Heart right ventricle (tissue), 16 donors: ENCODE data around the gene NUP98. TPM values are rescaled to one million over a fixed set of nuclear protein-coding genes. Genes with fewer than 3 reads are reported as not detected.
A peak's percentile ranks its signal among the peaks of the same experiment; 100 is the strongest.

Experiments
- ATAC-seq, 8 donors: fragments of 200-7000 bp; cut with Tn5 transposase; one replicate each; pipeline ENCODE4 v1.9.1; 2020; ENCODE audit warnings: mild to moderate bottlenecking in 8 of 8, moderate library complexity in 8 of 8, moderate number of reproducible peaks in 1 of 8
- DNase-seq, 2 donors: peaks; one replicate each; pipeline ENCODE4 v3.0.0-alpha.2; 2020
- H3K27ac ChIP-seq, 10 donors: fragments of 200-600 bp; sonication (generic) in 2 of 10; one replicate each; pipeline versions ENCODE4 v1.5.0 to v1.8.0; 2020 to 2022; ENCODE audit warnings: mild to moderate bottlenecking in 3 of 10
- H3K27me3 ChIP-seq, 7 donors: fragments of 200-600 bp; one replicate each; pipeline ENCODE4 v1.8.0; 2021 to 2022; ENCODE audit warnings: mild to moderate bottlenecking in 2 of 7
- H3K36me3 ChIP-seq, 9 donors: fragments of 200-600 bp; sonication (generic) in 1 of 9; one replicate each; pipeline versions ENCODE4 v1.5.0 to v1.8.0; 2020 to 2022; ENCODE audit warnings: mild to moderate bottlenecking in 2 of 9
- H3K4me1 ChIP-seq, 9 donors: fragments of 200-600 bp; sonication (generic) in 1 of 9; one replicate each; pipeline versions ENCODE4 v1.5.0 to v1.8.0; 2020 to 2022; ENCODE audit warnings: mild to moderate bottlenecking in 4 of 9
- H3K4me3 ChIP-seq, 10 donors: fragments of 200-600 bp; sonication (generic) in 2 of 10; one replicate each; pipeline versions ENCODE4 v1.5.0 to v1.8.0; 2020 to 2022; ENCODE audit warnings: mild to moderate bottlenecking in 7 of 10, moderate library complexity in 2 of 10
- H3K9me3 ChIP-seq, 11 donors: fragments of 200-600 bp in 10 of 11; sonication (generic) in 2 of 11; one replicate each; pipeline versions ENCODE4 v1.5.0 to v1.8.0; 2013 to 2022; ENCODE audit warnings: mild to moderate bottlenecking in 2 of 11, control low read depth in 1 of 11, moderate library complexity in 1 of 11
- CTCF ChIP-seq, 9 donors: fragments of 200-600 bp; sonication (generic) in 2 of 9; IDR thresholded peaks; one replicate each; pipeline versions ENCODE4 v1.5.0 to v1.8.0; 2021 to 2022; ENCODE audit warnings: antibody characterized with exemption in 9 of 9, mild to moderate bottlenecking in 5 of 9, moderate library complexity in 1 of 9
- WGBS, 2 donors: extraction: QIAGEN DNeasy Blood & Tissue Kit; methylation state at CpG; one replicate each; pipeline ENCODE4 v1.1.7; 2013; ENCODE audit warnings: inconsistent platforms in 1 of 2; 5-methylcytosine and 5-hydroxymethylcytosine counted together
- intact Hi-C, 10 donors: fragments of 100-400 bp; cut with DNase I; formaldehyde crosslinking; loops; one replicate each; pipeline versions ENCODE4 v1.11.1 to v1.14.2; 2022
- polyA plus RNA-seq, 2 donors: library from polyadenylated mRNA; stranded (reverse); fragments of 200-250 nt; gene quantifications; one replicate each; pipeline ENCODE4 v1.2.3, GENCODE V29; 2013
- total RNA-seq, 10 donors: library from RNA; stranded (reverse); fragmentation: NEBNext Ultra II Directional in 3 of 10; extraction: Animal tissue kit (Norgen Biotek cat#: 25700) in 3 of 10; gene quantifications; one replicate each; pipeline versions ENCODE4 v1.2.1 to v1.2.4, GENCODE V29; 2021 to 2023
- donor health status: Arrhythmogenic right ventricular cardiomyopathy.
- donor health status: ischemic (EF 13 %, LVEDD 7.1; RV severe dilation, severe dysfunction).
- donor health status: healthy with polysubstance abuse.
- donor health status: DM: no; HTN: yes; CAD: no.
- donor health status: DM: no; HTN: no; CAD: no.
- donor health status: ischemic (EF 25% LVEDD 6.9; RV normal size, moderate dysfunction).
- donor health status: ischemic (EF 25% LVEDD 5.7; RV mildly dilated, moderate dysfunction).
- donor health status: healthy.
- donor health status: DM: yes; HTN: yes; CAD: no.
- donor health status: Ischemic cardiomyopathy.
- donor health status: ischemic (EF 35%, LVEDD 5.7; RV mildly dilated, moderate dysfunction).
- donor health status: nonischemic (EF 11% LVEDD 7.7; RV severe dilation, severe dysfunction).
- donor health status: DM: yes; HTN: yes; CAD: no.
- donor health status: PGD.
- donor health status: ischemic (EF 29% LVEDD 5.4; RV normal size, mild dysfunction).
- donor health status: nonischemic (EF 23%, LVEDD 6.1; RV moderate dilation, normal function).

NUP98 gene
- total and polyA plus RNA-seq, 12 donors: 11.1 to 65.5 (median 46.0) TPM

DNA sequence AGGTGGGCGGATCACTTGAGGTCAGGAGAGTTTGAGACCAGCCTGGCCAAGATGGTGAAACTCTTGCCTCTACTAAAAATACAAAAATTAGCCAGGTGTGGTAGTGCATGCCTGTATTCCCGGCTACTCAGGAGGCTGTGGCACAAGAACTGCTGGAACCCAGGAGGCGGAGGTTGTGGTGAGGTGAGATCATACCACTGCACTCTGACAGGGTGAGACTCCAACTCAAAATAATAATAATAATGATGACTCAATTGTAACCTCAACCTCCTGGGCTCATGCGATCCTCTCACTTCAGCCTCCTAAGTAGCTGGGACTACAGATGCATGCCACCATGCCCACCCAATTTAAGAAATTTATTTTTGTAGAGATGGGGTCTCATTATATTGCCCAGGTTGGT lies 110.6 kb downstream of the NUP98 start:
- Histone ChIP-seq H3K36me3 (peaks cover 0 to 100% (median 59%) of the 10 kb centered on the region in 9 donors), H3K9me3 (no peaks in the 10 kb centered on the region), H3K4me1 (peaks cover 0 to 17% (median 10%) of the 10 kb centered on the region in 9 donors), H3K4me3 (no peak overlapping the region), H3K27me3 (no peaks in the 10 kb centered on the region), H3K27ac (no peak overlapping the region)
- ATAC-seq (no peak), DNase-seq (no peak)
- TF ChIP-seq CTCF (IDR thresholded peaks at IDR 0.05): no peak
- intact Hi-C loops: no loop called here
- WGBS, 2 donors: 75 to 99% methylated on average over 4 of the region's 4 CpGs

GRCh38 chr11:3685923-3686322 lies 111.4 kb downstream of the NUP98 start:
- DNase-seq: peak in 1 of 2 donors; percentile 19
- Histone ChIP-seq H3K4me1 (peaks cover 0 to 17% (median 10%) of the 10 kb centered on the region in 9 donors), H3K9me3 (no peaks in the 10 kb centered on the region), H3K27me3 (no peaks in the 10 kb centered on the region), H3K4me3 (no peak overlapping the region), H3K27ac (peak overlapping the region in 1 of 10 donors; percentile 10), H3K36me3 (peaks cover 0 to 100% (median 59%) of the 10 kb centered on the region in 9 donors)
- 51 to 63% methylated on average over 7 of the region's 7 CpGs for WGBS, 2 donors
- peak in 7 of 8 donors; percentile 41 to 77 (median 67) for ATAC-seq
- intact Hi-C loops: no loop called here
- TF ChIP-seq CTCF (IDR thresholded peaks at IDR 0.05): no peak

GRCh38 chr11:3684819-3685172 lies 112.6 kb downstream of the NUP98 start:
- intact Hi-C loops: no loop called here
- ATAC-seq (peak in 4 of 8 donors; percentile 23 to 48 (median 40)), DNase-seq (no peak)
- Histone ChIP-seq H3K27me3 (no peaks in the 10 kb centered on the region), H3K27ac (peak overlapping the region in 2 of 10 donors; percentile 10 to 11), H3K9me3 (no peaks in the 10 kb centered on the region), H3K36me3 (peaks cover 0 to 100% (median 59%) of the 10 kb centered on the region in 9 donors), H3K4me1 (peaks cover 0 to 17% (median 10%) of the 10 kb centered on the region in 9 donors), H3K4me3 (no peak overlapping the region)
- 55 to 64% methylated on average over 2 of the region's 2 CpGs for WGBS, 2 donors
- no peak for TF ChIP-seq CTCF (IDR thresholded peaks at IDR 0.05)

- Histone ChIP-seq H3K9me3 (no peaks in the 10 kb centered on the region), H3K4me3 (no peak overlapping the region), H3K36me3 (peaks cover 0 to 100% (median 60%) of the 10 kb centered on the region in 9 donors), H3K27ac (peak overlapping the region in 1 of 10 donors; percentile 10), H3K27me3 (no peaks in the 10 kb centered on the region), H3K4me1 (peaks cover 0 to 17% (median 10%) of the 10 kb centered on the region in 9 donors)
- no peak for DNase-seq
- ATAC-seq: no peak
- intact Hi-C loops: no loop called here
- no peak for TF ChIP-seq CTCF (IDR thresholded peaks at IDR 0.05)
- 90 to 97% methylated on average over 12 of the region's 12 CpGs for WGBS, 2 donors
These were observed 113.1 kb downstream of the NUP98 start for GRCh38 chr11:3684129-3684818.
